Hepatocyte (in vitro differentiated cells): ENCODE data around the gene COL24A1. TPM values are rescaled to one million over a fixed set of nuclear protein-coding genes. Genes with fewer than 3 reads are reported as not detected.

ENCODE experiments used
- DNase-seq: peaks from one replicate; pipeline ENCODE4 v3.0.0-alpha.2; 2016; ENCODE audit warnings: low spot score
- H2AFZ ChIP-seq: fragments of 200-600 bp; sonication (generic); 2 replicates; pipeline ENCODE4 v1.6.0; 2016; ENCODE audit warnings: antibody characterized with exemption, mild to moderate bottlenecking
- H3K27ac ChIP-seq: fragments of 200-600 bp; sonication (generic); 2 replicates; pipeline ENCODE4 v1.5.1; 2016; ENCODE audit warnings: mild to moderate bottlenecking
- H3K27me3 ChIP-seq: fragments of 200-600 bp; sonication (generic); 2 replicates; pipeline ENCODE4 v1.6.1; 2016
- H3K36me3 ChIP-seq: fragments of 200-600 bp; sonication (generic); replicated peaks from 2 replicates; pipeline ENCODE4 v1.5.1; 2016; ENCODE audit warnings: low read depth; ENCODE audit not compliant: insufficient read depth
- H3K4me1 ChIP-seq: fragments of 200-600 bp; sonication (generic); 2 replicates; pipeline ENCODE4 v1.5.1; 2016; ENCODE audit warnings: mild to moderate bottlenecking, moderate library complexity; ENCODE audit not compliant: insufficient read depth
- H3K4me2 ChIP-seq: fragments of 200-600 bp; sonication (generic); 2 replicates; pipeline ENCODE4 v1.6.0; 2016
- H3K4me3 ChIP-seq: fragments of 200-600 bp; sonication (generic); 2 replicates; pipeline ENCODE4 v1.5.1; 2016; ENCODE audit warnings: mild to moderate bottlenecking
- H3K79me2 ChIP-seq: fragments of 200-600 bp; sonication (generic); 2 replicates; pipeline ENCODE4 v1.6.0; 2017; ENCODE audit warnings: mild to moderate bottlenecking
- H3K9me2 ChIP-seq: fragments of 200-600 bp; sonication (generic); replicated peaks from 2 replicates; pipeline ENCODE4 v1.6.0; 2017; ENCODE audit warnings: mild to moderate bottlenecking; ENCODE audit not compliant: insufficient read depth
- H3K9me3 ChIP-seq: fragments of 200-600 bp; sonication (generic); 2 replicates; pipeline ENCODE4 v1.5.1; 2016; ENCODE audit warnings: low read depth, mild to moderate bottlenecking
- H4K20me1 ChIP-seq: fragments of 200-600 bp; sonication (generic); 2 replicates; pipeline ENCODE4 v1.6.0; 2016; ENCODE audit warnings: mild to moderate bottlenecking; ENCODE audit not compliant: insufficient read depth, poor library complexity, severe bottlenecking
- CTCF ChIP-seq: fragments of 200-600 bp; sonication (generic); IDR thresholded peaks from 2 replicates; pipeline ENCODE4 v1.5.1; 2016; ENCODE audit warnings: antibody characterized with exemption, mild to moderate bottlenecking; ENCODE audit not compliant: poor library complexity
- EZH2 ChIP-seq: fragments of 200-600 bp; sonication (generic); IDR thresholded peaks from 2 replicates; pipeline ENCODE4 v1.6.1; 2016; ENCODE audit warnings: antibody characterized with exemption, mild to moderate bottlenecking, borderline replicate concordance
- EZH2phosphoT487 ChIP-seq: fragments of 200-600 bp; sonication (generic); IDR thresholded peaks from one replicate; pipeline ENCODE4 v1.6.1; 2018; ENCODE audit warnings: antibody characterized with exemption, mild to moderate bottlenecking, low read depth, moderate library complexity; ENCODE audit not compliant: unreplicated experiment, severe bottlenecking
- WGBS: methylation state at CpG from one replicate; pipeline ENCODE4 v1.1.6; 2016; ENCODE audit warnings: low lambda C conversion rate; ENCODE audit errors: missing lambda C conversion rate; 5-methylcytosine and 5-hydroxymethylcytosine counted together
- polyA plus RNA-seq: library from polyadenylated mRNA; unstranded; fragments of >200 nt; fragmentation: Nextera tagmentation; extraction: Ambion mirVana; gene quantifications from 2 replicates; pipeline ENCODE4 v1.2.1, GENCODE V29; 2016
- total RNA-seq: library from RNA; depleted of rRNA; stranded (reverse); fragments of >200 nt; gene quantifications from 2 replicates; pipeline ENCODE4 v1.2.3, GENCODE V29; 2014

COL24A1 gene
- total and polyA plus RNA-seq, 2 experiments from 2014 or later: 2.4 to 2.7 TPM

- TF ChIP-seq EZH2phosphoT487 (no peak), EZH2 (no peak), CTCF (no peak)
- DNase-seq: no peak
- 91% methylated on average over 4 of the region's 4 CpGs for WGBS
- peaks cover 11% of the 10 kb centered on the region for H3K4me1 ChIP-seq
- H3K9me2 ChIP-seq: no peaks in the 10 kb centered on the region
- no peak overlapping the region for H3K4me2 ChIP-seq
- H3K27ac ChIP-seq: no peak overlapping the region
- H3K4me3 ChIP-seq: no peak overlapping the region
- H3K36me3 ChIP-seq: no peaks in the 10 kb centered on the region
- no peaks in the 10 kb centered on the region for H3K27me3 ChIP-seq
- H4K20me1 ChIP-seq: no peaks in the 10 kb centered on the region
- no peaks in the 10 kb centered on the region for H3K79me2 ChIP-seq
- no peaks in the 10 kb centered on the region for H3K9me3 ChIP-seq
- no peak overlapping the region for H2AFZ ChIP-seq
These were observed 217.7 kb downstream of the COL24A1 start for GRCh38 chr1:85938829-85939228.

GRCh38 chr1:85936470-85936869 is 220.1 kb downstream of the COL24A1 start:
- Histone ChIP-seq H3K9me3 (no peaks in the 10 kb centered on the region), H2AFZ (no peak overlapping the region), H3K79me2 (no peaks in the 10 kb centered on the region), H3K27me3 (no peaks in the 10 kb centered on the region), H4K20me1 (no peaks in the 10 kb centered on the region), H3K4me1 (peaks cover 11% of the 10 kb centered on the region), H3K36me3 (no peaks in the 10 kb centered on the region), H3K4me2 (no peak overlapping the region), H3K9me2 (no peaks in the 10 kb centered on the region), H3K27ac (no peak overlapping the region), H3K4me3 (no peak overlapping the region)
- no peak for TF ChIP-seq EZH2phosphoT487
- TF ChIP-seq EZH2: no peak
- no peak for TF ChIP-seq CTCF
- no peak for DNase-seq
- WGBS: 76% methylated on average over 2 of the region's 2 CpGs

- Histone ChIP-seq H2AFZ (no peak overlapping the region), H3K79me2 (no peaks in the 10 kb centered on the region), H3K9me2 (no peaks in the 10 kb centered on the region), H3K27me3 (no peaks in the 10 kb centered on the region), H3K4me3 (no peak overlapping the region), H3K27ac (no peak overlapping the region), H3K4me2 (no peak overlapping the region), H3K9me3 (no peaks in the 10 kb centered on the region), H4K20me1 (no peaks in the 10 kb centered on the region), H3K36me3 (no peaks in the 10 kb centered on the region), H3K4me1 (peaks cover 9% of the 10 kb centered on the region)
- no peak for TF ChIP-seq EZH2
- no peak for TF ChIP-seq EZH2phosphoT487
- TF ChIP-seq CTCF: no peak
- WGBS: 93% methylated on average over 1 of the region's 1 CpG
- DNase-seq: no peak
These were observed 220.5 kb downstream of the COL24A1 start for GRCh38 chr1:85936057-85936456.

GRCh38 chr1:85935234-85935633 is 221.3 kb downstream of the COL24A1 start:
- Histone ChIP-seq H3K27ac (no peak overlapping the region), H3K9me2 (no peaks in the 10 kb centered on the region), H3K36me3 (no peaks in the 10 kb centered on the region), H3K4me3 (no peak overlapping the region), H3K27me3 (no peaks in the 10 kb centered on the region), H3K9me3 (no peaks in the 10 kb centered on the region), H3K4me1 (peaks cover 6% of the 10 kb centered on the region), H4K20me1 (no peaks in the 10 kb centered on the region), H3K79me2 (no peaks in the 10 kb centered on the region), H2AFZ (no peak overlapping the region), H3K4me2 (no peak overlapping the region)
- 80% methylated on average over 2 of the region's 2 CpGs for WGBS
- DNase-seq: no peak
- TF ChIP-seq EZH2 (no peak), CTCF (no peak), EZH2phosphoT487 (no peak)
